Effector memory CD8-positive, alpha-beta T cell (primary cell): ENCODE data around the gene NRN1L.

Experiments used
- ATAC-seq: fragments of 150-1000 bp; cut with Tn5 transposase; replicated peaks from 2 replicates; pipeline ENCODE4 v1.10.0; 2021; ENCODE audit warnings: mild to moderate bottlenecking, moderate library complexity
- DNase-seq, 3 experiments: peaks; one replicate each; pipeline ENCODE4 v3.0.0; 2021
- H3K27ac Mint-ChIP-seq, 2 donors: one replicate each; pipeline ENCODE4 v1.8.0; 2022; ENCODE audit warnings: mild to moderate bottlenecking in 2 of 2, mixed read lengths in 2 of 2, moderate library complexity in 2 of 2
- H3K27me3 Mint-ChIP-seq, 2 donors: one replicate each; pipeline ENCODE4 v1.8.0; 2022; ENCODE audit warnings: mixed read lengths in 2 of 2
- H3K36me3 Mint-ChIP-seq: one replicate; pipeline ENCODE4 v1.8.0; 2022; ENCODE audit warnings: mild to moderate bottlenecking, moderate library complexity, mixed read lengths; ENCODE audit not compliant: insufficient read depth
- H3K4me1 Mint-ChIP-seq, 2 donors: one replicate each; pipeline ENCODE4 v1.8.0; 2022; ENCODE audit warnings: low read depth in 2 of 2, mixed read lengths in 2 of 2
- H3K4me3 Mint-ChIP-seq, 2 donors: one replicate each; pipeline ENCODE4 v1.8.0; 2022; ENCODE audit warnings: mild to moderate bottlenecking in 2 of 2, mixed read lengths in 2 of 2, moderate library complexity in 2 of 2
- H3K9me3 Mint-ChIP-seq, 2 donors: one replicate each; pipeline ENCODE4 v1.8.0; 2022; ENCODE audit warnings: mixed read lengths in 2 of 2

NRN1L gene

DNA sequence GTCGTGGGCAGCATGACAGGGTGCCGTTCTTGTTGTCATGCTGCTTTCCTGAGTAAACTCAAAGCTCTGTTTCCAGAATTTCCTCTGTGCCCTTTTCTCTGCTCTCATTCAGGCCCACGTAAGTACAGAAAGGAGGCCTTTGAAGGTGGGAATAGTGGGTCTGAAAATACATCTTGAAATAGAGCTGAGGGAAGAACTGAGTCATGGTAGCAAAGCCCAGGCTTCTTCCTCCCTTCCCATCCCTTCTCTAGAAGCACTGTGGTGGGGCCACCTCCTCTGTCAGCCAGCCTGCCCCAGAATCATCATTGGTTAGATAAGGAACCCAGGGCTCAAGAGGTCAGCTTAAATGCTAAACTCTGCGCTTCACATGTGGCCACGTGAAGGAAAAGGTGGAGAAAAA is 37.5 kb downstream of the NRN1L start:
- Mint-ChIP-seq H3K27me3 (no peaks in the 10 kb centered on the region), H3K4me1 (peaks cover 17 to 18% of the 10 kb centered on the region in 2 donors), H3K27ac (peak overlapping the region in 1 of 2 donors; percentile 72), H3K9me3 (no peaks in the 10 kb centered on the region), H3K36me3 (peaks cover 12% of the 10 kb centered on the region), H3K4me3 (no peak overlapping the region)
- DNase-seq (no peak), ATAC-seq (no peak)

GRCh38 chr16:67922740-67923139 is 38.1 kb downstream of the NRN1L start:
- H3K4me3 Mint-ChIP-seq: no peak overlapping the region
- H3K27me3 Mint-ChIP-seq: no peaks in the 10 kb centered on the region
- DNase-seq: no peak
- H3K36me3 Mint-ChIP-seq: peaks cover 13% of the 10 kb centered on the region
- no peaks in the 10 kb centered on the region for H3K9me3 Mint-ChIP-seq
- H3K4me1 Mint-ChIP-seq: peaks cover 12 to 13% of the 10 kb centered on the region in 2 donors
- H3K27ac Mint-ChIP-seq: no peak overlapping the region
- no peak for ATAC-seq

- Mint-ChIP-seq H3K9me3 (no peaks in the 10 kb centered on the region), H3K27me3 (no peaks in the 10 kb centered on the region), H3K27ac (peak overlapping the region in 1 of 2 donors; percentile 29), H3K36me3 (peaks cover 21% of the 10 kb centered on the region), H3K4me1 (peaks cover 11 to 16% of the 10 kb centered on the region in 2 donors), H3K4me3 (no peak overlapping the region)
- no peak for DNase-seq
- ATAC-seq: no peak
These were observed 38.9 kb downstream of the NRN1L start for GRCh38 chr16:67923414-67924116.

DNA sequence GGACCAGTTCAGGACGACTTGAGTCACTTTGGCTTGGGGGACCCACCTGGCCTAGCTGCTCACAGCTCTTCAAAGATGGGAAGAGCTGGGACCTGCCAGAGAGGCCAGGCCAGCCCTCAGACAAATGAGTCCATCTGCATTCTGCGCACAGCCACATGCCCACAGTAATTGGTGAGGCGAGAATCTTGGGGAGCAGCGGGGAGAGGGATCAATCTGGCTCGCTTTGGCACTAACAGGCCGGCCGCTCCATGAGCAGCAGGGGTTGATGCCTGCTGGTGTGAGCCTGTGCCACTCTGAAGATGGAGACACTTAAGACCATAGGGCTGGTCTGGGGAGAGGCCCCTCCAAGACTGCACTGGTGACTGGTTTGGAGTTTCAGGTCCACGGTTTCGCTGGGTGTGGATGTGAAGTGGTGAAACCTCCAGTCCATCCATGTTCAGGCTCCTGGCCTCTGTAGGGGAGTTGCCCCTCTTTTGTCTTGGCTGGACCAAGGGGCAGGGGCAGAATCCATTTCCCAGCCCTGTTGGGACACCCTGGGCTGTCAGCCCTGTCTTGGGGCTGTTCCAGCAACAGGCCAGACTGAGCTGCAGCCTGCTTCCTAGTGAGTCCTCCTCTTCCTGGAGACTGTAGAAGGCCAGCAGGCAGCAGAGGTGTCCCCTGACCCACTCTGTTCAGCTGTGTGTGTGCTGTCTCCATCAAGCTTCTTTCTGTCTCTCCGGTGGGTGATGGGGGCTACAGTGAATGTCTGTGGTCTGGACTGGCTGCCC is 39.6 kb downstream of the NRN1L start:
- H3K27ac Mint-ChIP-seq: peak overlapping the region in 1 of 2 donors; percentile 29

DNA sequence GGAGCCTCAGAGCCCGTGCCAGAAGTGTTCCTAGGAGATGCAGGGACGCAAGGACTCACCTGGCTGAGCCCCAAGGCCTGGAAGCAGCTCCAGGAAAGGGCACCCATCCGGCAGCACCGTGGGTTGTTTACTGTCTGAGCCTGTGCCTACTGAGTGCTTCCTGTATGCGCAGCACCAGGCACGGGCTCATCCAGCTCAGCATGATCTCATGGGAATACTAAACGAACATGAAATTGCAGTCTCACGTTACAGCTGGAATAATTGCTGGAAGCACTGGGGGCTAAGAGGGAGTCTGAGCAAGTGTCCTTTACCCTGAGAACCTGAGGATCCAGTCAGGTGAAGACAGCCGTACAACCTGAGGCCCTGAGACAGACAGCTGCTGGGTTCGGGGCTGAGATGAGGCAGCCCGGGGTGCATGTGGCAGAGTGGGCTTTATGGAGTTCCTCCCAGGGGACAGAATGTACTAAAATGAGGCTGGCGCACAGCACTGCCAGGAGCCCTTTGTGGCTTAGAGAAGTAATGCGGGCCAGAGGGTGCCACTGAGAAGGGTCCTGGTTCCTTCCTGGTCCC is 41.6 kb downstream of the NRN1L start:
- Mint-ChIP-seq H3K4me1 (peaks cover 11 to 13% of the 10 kb centered on the region in 2 donors), H3K36me3 (peaks cover 28% of the 10 kb centered on the region), H3K27me3 (no peaks in the 10 kb centered on the region), H3K4me3 (no peak overlapping the region), H3K27ac (peak overlapping the region; percentile 65 to 77), H3K9me3 (no peaks in the 10 kb centered on the region)
- DNase-seq (no peak), ATAC-seq (no peak)

More for the DNA sequence above, 39.6 kb downstream of the NRN1L start:
- ATAC-seq (no peak), DNase-seq (no peak)
- Mint-ChIP-seq H3K36me3 (peaks cover 21% of the 10 kb centered on the region), H3K9me3 (no peaks in the 10 kb centered on the region), H3K27me3 (no peaks in the 10 kb centered on the region), H3K4me1 (peaks cover 11 to 16% of the 10 kb centered on the region in 2 donors), H3K4me3 (no peak overlapping the region)

DNA sequence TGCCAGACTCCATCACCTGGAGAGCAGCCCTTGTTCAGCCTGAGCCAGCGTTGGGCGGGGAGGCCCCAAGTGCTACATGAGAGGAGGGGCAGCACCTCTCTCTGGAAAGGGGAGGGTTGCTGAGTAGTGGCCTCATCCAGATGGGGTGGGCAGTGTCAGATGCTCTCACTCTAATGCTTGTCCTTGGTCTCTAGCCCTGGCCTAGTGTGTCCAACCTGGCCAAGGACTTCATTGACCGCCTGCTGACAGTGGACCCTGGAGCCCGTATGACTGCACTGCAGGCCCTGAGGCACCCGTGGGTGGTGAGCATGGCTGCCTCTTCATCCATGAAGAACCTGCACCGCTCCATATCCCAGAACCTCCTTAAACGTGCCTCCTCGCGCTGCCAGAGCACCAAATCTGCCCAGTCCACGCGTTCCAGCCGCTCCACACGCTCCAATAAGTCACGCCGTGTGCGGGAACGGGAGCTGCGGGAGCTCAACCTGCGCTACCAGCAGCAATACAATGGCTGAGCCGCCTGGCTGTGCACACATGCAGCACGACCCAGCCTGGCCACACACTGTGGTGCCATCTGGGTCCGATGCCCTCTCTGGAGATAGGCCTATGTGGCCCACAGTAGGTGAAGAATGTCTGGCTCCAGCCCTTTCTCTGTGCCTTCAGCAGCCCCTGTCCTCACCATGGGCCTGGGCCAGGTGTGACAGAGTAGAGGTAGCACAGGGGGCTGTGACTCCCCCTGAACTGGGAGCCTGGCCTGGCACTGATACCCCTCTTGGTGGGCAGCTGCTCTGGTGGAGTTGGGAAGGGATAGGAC is 42.7 kb downstream of the NRN1L start:
- DNase-seq: no peak
- H3K36me3 Mint-ChIP-seq: peaks cover 29% of the 10 kb centered on the region
- H3K9me3 Mint-ChIP-seq: no peaks in the 10 kb centered on the region
- no peaks in the 10 kb centered on the region for H3K27me3 Mint-ChIP-seq
- no peak for ATAC-seq
- H3K27ac Mint-ChIP-seq: peak overlapping the region in 1 of 2 donors; percentile 46
- no peak overlapping the region for H3K4me3 Mint-ChIP-seq
- peaks cover 6 to 13% of the 10 kb centered on the region in 2 donors for H3K4me1 Mint-ChIP-seq

- Mint-ChIP-seq H3K27ac (peak overlapping the region; percentile 38 to 79), H3K27me3 (no peaks in the 10 kb centered on the region)
These were observed 43.5 kb downstream of the NRN1L start for GRCh38 chr16:67928147-67928546.

GRCh38 chr16:67928561-67929364 is 44.1 kb downstream of the NRN1L start:
- Mint-ChIP-seq H3K4me3 (no peak overlapping the region), H3K4me1 (peaks cover 5 to 10% of the 10 kb centered on the region in 2 donors), H3K27me3 (no peaks in the 10 kb centered on the region), H3K27ac (peak overlapping the region; percentile 8 to 79), H3K36me3 (peaks cover 43% of the 10 kb centered on the region), H3K9me3 (no peaks in the 10 kb centered on the region)
- DNase-seq (peak; percentile 64 to 75 (median 68)), ATAC-seq (peak; percentile 89)

More at GRCh38 chr16:67928147-67928546, 43.5 kb downstream of the NRN1L start:
- no peaks in the 10 kb centered on the region for H3K9me3 Mint-ChIP-seq
- H3K4me3 Mint-ChIP-seq: no peak overlapping the region
- no peak for DNase-seq
- H3K4me1 Mint-ChIP-seq: peaks cover 5 to 10% of the 10 kb centered on the region in 2 donors
- no peak for ATAC-seq
- H3K36me3 Mint-ChIP-seq: peaks cover 37% of the 10 kb centered on the region

DNA sequence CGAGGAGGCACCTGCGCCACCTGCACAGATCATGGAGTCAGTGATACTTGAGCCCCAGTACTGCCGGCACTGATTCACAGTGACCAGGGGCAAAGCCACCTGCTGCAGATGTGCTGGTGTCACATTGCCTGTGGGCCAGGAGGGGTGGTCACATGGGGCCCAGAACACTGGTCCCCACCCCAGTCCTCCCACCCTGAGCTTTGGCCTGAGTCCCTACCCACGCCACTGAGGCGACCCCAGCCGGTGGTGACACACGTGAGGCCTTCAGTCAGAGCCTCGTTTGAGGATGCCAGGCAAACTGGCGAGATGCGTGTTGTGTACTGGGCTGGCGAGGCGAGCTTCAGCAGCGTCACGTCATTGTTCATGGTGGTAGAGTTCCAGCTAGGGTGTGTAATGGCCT is 45.5 kb downstream of the NRN1L start:
- Mint-ChIP-seq H3K27ac (no peak overlapping the region), H3K27me3 (no peaks in the 10 kb centered on the region), H3K36me3 (peaks cover 55% of the 10 kb centered on the region), H3K4me3 (no peak overlapping the region), H3K9me3 (no peaks in the 10 kb centered on the region), H3K4me1 (peaks cover 9 to 16% of the 10 kb centered on the region in 2 donors)
- no peak for ATAC-seq
- no peak for DNase-seq

GRCh38 chr16:67930678-67931211 is 46.1 kb downstream of the NRN1L start:
- Mint-ChIP-seq H3K9me3 (no peaks in the 10 kb centered on the region), H3K27ac (peak overlapping the region in 1 of 2 donors; percentile 77), H3K4me3 (no peak overlapping the region), H3K36me3 (peaks cover 57% of the 10 kb centered on the region), H3K27me3 (no peaks in the 10 kb centered on the region), H3K4me1 (peaks cover 15 to 21% of the 10 kb centered on the region in 2 donors)
- no peak for DNase-seq
- ATAC-seq: no peak

GRCh38 chr16:67931712-67932461 is 47.2 kb downstream of the NRN1L start, which contains the start of gene CTRL:
CTRL (minus strand) TSS chr16:67931862; CDS start chr16:67931852, 10 bp downstream.
- no peak for ATAC-seq
- no peaks in the 10 kb centered on the region for H3K27me3 Mint-ChIP-seq
- peaks cover 63% of the 10 kb centered on the region for H3K36me3 Mint-ChIP-seq
- no peak within 1 kb of the TSS for H3K4me3 Mint-ChIP-seq
- H3K9me3 Mint-ChIP-seq: no peaks in the 10 kb centered on the region
- H3K4me1 Mint-ChIP-seq: peaks cover 19 to 25% of the 10 kb centered on the region in 2 donors
- DNase-seq: no peak
- peak within 1 kb of the TSS; percentile 25 to 77 for H3K27ac Mint-ChIP-seq

GRCh38 chr16:67932462-67932840 is 47.8 kb downstream of the NRN1L start:
- no peak for ATAC-seq
- Mint-ChIP-seq H3K9me3 (no peaks in the 10 kb centered on the region), H3K4me1 (peaks cover 25 to 30% of the 10 kb centered on the region in 2 donors), H3K4me3 (no peak overlapping the region), H3K27me3 (no peaks in the 10 kb centered on the region), H3K27ac (peak overlapping the region in 1 of 2 donors; percentile 25), H3K36me3 (peaks cover 63% of the 10 kb centered on the region)
- DNase-seq: no peak
